Islet of Langerhans (tissue), 1 donor: ENCODE data around the gene SRSF6.
A peak's percentile ranks its signal among the peaks of the same experiment; 100 is the strongest.
"Not testable (repeated sequence)": the region's sequence is repeated elsewhere in the genome, so short reads cannot be mapped to it uniquely, and the experiment has no call there.

Source experiments
- FAIRE-seq: peaks from one replicate; lab custom pipeline; 2011; peaks lifted over from hg19 to GRCh38; lab: Jason Lieb, UNC

Gene SRSF6

DNA sequence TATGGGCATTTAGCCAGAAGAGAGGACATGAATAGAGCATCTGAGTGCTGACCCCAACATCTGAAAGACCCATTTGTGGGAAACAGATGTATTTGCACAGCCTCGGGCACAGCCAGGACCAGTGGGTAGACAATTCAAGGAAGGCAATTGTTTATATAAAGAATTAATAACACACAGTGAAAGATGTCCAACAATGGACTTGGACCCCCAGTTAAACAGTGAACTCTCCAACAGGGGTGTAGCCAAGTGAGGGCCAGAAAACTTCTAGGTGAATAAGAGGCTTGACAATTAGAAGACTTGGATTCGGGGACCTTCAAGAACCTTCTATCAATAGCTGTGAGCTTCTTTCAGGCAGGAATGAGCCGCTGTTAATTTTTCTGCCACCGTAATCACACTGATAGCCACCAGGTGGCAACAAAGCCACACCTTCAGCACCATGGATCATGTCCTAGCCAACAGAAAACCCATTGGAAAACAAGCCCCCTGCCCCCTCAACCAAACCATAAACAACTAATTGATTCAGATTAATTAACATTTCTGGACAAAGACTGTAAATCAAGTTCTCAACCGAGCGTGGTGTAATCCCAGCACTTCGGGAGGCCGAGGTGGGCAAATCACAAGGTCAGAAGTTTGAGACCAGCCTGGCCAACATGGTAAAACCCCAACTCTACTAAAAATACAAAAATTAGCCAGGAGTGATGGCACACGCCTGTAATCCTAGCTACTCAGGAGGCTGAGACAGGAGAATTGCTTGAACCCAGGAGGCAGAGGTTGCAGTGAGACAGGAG, 8.8 kb upstream of the SRSF6 start:
- FAIRE-seq, result peak; percentile 85

DNA sequence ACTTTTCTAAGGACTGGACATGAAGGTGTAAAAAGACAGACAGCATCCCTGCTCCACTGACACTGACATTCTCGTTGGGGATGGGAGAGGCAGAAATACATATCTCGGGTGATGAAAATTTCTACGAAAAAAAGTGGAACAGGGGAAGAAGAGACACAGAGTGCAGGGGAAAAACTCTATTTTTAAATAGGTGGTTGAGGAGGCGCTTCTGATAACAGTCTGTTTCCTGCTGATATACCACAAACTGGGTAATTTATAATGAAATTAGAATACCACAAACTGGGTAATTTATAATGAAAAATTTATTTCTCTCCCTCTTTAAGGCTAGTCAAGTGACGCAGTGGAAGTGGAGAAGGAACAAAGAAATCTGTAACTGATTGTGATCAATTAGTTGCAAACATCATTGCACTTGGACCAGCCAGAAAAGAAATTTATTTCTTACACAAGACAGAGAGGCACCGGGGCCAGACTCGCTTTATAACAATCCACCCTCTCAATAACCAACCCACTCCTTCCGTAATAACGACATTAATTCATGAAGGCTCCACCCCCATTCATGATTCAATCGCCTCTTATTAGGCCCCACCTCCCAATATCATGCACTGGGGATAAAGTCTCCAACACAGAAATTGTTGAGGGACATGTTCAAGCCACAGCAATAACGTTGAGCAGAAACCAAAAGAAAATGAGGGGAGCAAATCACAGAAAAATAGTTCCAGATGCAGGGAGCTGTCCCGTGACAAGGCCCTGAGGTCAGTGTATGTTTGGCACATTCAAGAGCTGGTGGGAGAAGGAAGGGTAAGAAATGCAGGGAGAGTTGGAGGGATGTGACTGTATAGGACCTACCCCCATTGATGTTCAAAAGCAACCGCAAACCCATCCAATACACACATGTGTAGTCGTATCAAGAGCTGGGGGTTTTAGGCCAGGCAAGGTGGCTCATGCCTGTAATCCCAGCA, 6.6 kb upstream of the SRSF6 start:
- no peak for FAIRE-seq

DNA sequence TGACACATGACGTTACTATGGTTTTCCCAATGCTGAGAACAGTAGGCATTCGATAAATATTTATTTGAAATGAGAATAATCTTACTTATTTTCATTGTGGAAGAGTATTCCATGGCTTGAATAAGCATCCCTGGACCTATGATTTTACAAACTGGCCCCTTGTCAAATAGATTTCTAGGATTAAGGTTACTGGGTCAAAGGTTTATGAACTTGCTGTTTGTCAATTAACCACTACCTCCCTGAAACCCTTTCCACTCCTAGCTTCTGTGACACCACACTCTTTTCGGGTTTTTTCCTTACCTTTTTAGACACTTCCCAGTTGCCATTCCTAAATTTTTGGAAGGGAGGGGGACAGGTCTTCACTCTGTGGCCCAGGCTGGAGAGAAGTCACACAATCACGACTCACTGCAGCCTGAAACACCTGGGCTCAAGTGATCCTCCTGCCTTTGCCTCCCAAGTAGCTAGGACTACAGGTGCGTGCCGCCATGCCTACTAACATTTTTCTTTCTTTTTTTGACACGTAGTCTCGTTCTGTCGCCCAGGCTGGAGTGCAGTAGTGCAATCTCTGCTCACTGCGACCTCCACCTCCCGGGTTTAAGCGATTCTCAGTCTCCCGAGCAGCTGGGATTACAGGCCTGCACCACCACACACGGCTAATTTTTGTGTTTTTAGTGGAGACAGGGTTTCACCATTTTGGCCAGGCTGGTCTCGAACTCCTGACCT, 5.1 kb upstream of the SRSF6 start:
- FAIRE-seq, result no peak

DNA sequence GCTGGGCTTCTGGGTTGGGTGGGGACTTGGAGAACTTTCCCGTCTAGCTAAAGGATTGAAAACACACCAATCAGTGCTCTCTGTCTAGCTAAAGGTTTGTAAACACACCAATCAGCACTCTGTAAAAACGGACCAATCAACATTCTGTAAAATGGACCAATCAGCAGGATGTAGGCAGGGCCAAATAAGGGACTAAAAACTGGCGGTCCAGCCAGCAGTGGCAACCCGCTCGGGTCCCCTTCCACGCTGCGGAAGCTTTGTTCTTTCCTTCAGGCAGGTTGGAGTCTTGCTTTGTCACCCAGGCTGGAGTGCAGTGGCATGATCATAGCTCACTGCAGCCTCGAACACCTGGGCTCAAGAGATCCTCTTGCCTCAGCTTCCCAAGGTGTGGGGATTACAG, 1.4 kb upstream of the SRSF6 start:
- FAIRE-seq, result not testable (repeated sequence)

DNA sequence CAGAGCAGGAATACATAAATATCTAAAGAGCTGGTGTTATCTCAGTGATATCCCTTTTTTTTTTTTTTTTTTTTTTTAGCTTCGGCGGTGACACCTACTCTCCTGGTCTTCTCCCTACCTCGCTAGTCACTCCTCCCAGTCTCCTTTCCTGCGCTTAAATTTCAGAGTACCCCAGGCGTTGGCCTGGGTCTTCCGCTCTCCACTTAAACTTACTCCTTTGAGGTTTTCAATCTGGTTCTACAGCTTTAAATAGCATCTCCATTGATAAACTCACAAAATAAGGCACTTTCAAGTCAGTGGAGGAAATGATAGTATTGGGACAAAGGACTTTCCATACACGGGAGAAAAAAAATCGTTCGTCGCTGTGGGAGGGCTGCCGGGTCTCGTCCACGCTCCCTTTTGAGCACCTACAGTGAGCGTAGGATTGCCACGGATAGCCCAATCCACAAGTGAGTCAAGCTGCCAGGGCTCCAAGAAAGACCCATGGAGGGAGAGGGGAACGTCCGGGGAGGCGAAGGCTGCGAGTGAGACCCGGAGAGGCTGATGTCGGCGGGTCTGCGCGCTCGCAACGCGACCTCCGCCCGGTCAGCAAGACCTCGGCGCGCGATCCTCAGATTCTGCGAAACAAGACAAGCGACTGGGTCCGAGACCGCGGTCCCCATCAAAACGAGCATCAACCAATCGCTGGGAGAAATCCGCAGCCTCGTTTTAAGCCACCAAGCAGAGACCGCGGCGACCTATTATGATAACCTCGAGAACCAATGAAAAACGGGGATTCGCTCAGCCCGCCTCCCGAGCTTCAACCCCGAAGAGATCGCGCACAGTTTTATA, 672 bp upstream of the SRSF6 start:
- FAIRE-seq, result peak; percentile 90

DNA sequence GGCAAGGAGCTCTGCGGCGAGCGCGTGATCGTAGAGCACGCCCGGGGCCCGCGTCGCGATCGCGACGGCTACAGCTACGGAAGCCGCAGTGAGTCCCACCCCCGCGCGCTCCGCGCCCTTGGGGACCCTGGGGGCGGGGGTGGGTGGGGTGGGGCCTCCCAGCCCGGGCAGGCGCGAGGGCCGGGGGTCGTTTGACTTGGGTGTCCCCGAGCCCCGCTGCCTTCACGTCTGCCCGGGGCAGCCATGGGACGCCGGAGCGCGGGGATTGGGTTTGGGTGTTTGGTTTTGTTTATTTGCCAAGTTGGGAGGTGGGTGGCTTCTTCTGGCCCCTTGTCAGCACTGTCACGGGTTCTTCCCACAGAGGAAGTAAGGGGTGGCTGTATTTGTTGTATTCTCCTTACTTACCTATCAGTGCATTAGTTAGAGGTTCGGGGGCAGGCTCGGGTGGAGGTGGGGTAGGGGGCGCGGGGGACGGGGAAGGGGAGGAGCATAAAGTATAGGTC, 777 bp downstream of the SRSF6 start:
- no peak for FAIRE-seq

DNA sequence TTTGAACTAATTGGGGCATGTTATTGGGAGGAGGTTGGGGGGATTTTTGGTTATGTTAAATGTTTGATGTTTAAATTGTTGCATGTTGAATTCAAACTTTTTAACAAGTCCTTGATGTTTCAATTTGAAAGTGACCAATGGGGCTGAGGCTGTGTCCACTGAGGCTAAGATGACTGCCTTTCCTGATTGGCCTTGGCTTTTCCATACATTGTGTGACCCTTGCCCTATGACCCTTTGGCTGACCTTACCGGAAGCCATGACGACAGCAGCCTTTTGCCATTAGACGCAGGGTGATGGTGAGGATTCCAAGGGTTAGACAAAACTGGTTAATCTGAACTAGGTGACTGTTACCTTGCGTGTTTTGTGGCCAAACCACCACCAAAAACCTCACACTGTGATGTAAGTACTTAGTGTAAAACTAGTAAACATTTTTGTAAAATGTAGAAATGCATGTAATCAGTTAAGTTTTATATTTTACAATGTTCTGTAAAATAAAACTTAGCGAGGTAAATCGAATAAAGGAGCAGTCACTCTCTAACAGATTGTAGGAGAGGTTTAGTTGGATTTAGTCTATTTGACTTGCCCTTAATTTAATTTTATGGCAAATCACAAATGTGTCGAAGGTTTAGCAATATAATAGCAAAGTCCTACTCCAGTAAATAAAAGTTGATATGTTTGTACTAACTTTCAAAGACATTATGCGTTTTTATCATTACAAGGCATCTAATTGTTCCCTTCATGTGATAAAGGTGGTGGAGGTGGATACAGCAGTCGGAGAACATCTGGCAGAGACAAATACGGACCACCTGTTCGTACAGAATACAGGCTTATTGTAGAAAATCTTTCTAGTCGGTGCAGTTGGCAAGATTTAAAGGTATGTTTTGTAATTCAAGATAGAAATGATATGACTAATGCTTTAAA, 1.6 kb downstream of the SRSF6 start:
- FAIRE-seq, result no peak

DNA sequence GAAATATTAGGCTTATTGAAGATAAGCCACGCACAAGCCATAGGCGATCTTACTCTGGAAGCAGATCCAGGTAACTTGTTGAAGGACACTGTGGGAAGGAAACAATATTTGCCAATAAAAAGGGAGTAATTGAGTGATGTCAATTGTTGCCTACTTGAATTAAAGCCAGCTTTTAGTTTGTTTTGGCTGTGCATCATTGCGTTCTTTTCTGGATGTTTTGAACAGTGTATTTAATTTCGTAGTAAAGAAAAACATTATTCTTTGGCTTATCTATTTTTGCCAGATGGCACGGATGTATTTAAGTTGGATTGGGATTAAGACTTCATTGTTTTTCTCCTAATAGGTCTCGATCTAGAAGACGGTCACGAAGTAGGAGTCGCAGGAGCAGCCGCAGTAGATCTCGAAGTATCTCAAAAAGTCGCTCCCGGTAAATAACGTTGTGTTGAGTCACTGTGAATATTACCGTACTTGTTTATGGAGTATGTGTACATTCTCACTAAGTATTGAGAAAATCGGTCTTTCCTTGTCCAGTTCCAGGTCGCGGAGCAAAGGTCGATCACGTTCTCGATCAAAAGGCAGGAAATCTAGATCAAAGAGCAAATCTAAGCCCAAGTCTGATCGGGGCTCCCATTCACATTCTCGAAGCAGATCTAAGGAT, 2.6 kb downstream of the SRSF6 start:
- no peak for FAIRE-seq

DNA sequence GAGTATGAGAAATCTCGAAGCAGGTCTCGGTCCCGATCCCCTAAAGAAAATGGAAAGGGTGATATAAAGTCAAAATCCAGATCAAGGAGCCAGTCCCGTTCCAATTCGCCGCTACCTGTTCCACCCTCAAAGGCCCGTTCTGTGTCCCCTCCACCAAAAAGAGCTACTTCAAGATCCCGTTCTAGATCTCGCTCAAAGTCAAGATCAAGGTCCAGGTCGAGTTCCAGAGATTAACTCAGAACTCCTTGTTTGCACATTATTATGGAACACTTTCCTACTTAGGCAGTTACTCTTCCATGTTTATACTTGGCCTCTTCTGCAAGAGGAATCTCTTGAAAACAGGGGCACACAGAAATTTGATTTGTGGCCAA, 3.1 kb downstream of the SRSF6 start:
- FAIRE-seq, result no peak

DNA sequence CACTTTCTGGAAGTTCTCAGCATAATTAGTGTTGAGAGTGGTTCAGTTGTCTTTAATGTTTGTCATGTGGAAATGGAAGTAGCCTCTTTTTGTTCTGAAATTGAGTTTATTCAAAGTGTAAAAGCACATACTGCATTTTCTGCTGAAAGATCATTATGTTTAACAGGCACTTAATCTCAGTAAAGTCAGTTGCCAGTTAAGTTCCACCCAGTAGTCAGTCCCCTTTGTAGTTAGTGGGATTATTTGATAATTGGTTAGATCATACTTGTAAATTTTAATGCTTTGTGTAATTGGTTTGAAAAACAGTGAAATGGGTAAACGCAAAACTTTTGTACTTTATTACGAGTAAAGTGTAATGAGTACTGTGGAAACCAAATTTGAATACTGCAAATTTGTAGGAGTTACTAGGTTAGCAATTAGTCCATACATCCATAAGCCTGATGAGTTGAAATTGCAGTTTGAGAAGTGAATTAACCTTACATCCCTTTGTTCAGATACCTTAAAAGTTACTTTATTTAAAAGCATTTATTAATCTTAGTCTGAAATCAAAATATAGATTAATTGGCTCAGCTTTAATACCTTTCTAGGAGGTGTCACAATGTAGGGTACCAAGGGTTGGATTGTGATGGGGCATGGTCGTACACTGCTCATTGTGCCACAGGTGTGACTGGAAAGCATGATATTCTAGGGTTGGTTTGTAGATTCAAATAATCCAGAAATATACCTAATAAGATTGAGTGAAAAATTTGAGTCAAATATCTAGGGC, 4.4 kb downstream of the SRSF6 start:
- no peak for FAIRE-seq

DNA sequence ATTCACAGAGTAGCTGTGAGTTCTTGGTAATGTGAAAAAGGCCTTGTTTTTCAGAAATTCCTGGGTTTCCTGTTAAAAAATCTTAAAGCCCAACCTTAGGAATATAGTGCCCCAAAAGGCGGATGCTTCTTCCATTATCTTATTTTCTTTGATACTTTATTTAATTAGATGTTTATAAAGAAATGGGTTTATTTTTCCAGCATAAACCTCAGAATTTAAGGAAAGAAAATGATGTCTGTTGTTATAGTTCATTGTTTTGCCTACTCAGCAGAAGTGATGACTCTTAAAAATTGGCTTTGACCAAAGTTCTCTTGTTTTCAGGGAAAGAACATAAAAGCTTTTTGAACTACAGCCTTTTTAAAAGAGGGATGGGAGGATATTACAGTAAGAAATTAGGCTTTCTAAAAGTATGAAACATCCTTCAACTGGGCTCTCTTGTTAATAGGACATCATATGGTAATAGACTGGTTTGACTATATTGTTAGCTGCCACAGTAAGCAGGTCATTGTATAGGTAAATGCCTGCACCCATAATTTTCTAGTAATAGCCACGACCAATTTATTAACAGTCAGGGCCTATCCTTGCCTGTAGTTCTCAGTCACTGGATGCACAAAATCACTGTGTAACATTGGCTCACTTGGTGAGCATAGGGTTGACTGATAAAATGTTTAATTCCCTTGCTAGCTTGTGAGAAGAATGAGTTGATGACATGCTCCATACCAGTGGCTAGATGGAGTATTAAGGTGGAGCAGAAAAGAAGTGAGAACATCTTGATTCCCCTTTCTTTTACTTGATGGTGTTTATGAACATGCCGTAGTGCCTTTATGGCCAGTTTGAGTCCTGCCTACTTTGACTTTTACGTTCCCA, 5.2 kb downstream of the SRSF6 start:
- no peak for FAIRE-seq

DNA sequence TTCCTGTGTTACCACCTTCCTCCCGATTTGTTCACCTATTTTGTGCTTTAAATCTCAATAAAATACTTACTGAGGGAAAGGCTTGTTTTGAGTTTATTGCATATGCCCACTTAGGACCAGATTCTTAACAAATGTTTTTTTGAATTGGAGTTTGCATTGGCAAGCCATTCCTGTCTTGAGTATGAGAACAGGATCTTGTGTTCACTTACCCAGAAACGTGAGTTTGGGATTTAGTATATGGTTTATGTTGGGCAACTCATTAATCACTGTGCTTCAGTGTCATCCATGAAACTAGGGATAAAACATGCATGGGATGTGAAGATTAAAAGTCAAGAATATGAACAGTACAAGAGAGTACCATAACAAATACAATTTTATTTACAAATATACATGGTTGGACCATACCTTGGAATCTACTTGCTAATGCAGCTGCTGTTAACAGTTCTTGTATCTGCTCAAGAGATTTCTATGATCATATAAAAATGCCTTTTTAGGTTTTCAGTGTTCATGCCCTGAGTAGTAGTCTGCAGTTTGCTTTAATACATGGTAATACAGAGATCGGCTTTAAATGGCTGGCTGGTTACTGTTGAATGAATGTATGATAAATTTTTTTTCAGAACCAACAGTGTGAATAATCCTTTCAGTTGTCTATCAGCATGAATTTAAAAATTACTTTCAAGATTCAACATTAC, 6.0 kb downstream of the SRSF6 start:
- FAIRE-seq, result no peak

DNA sequence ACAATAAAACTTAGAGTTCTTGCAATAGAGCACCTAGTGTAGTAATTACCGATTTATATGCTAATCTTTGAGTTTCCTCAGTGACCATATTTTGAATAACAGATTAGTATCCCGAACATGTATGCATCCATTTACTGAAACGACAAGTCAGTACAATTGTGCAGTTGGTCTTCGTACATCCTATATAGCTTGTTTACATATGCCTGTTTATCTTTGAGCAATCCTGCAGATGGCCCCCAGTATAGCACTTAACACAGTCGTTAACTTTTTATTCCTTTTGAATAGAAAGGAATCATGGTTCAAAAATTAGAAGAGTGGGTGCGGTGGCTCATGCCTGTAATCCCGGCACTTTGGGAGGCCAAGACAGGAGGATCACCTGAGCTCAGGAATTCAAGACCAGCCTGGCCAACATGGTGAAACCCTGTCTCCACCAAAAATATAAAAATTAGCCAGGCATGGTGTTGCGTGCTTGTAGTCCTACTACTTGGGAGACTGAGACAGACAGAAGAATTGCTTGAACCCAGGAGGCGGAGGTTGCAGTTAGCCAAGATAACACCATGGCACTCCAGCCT, 6.6 kb downstream of the SRSF6 start:
- no peak for FAIRE-seq

DNA sequence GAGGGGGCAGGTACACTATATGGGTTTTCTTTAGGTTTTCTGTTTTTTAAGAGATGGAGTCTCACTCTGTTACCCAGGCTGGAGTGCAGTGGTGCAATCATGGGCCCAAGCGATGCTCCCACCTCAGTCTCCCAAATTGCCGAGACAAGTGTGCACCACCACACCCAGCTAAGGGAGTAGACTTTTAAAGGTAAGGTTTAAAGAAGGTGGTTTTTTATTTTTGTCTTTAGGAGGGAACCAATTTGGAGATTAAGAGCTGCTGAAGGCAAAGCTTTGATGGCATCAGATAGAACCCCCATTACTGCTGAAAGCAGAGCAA, 7.9 kb downstream of the SRSF6 start:
- no peak for FAIRE-seq

DNA sequence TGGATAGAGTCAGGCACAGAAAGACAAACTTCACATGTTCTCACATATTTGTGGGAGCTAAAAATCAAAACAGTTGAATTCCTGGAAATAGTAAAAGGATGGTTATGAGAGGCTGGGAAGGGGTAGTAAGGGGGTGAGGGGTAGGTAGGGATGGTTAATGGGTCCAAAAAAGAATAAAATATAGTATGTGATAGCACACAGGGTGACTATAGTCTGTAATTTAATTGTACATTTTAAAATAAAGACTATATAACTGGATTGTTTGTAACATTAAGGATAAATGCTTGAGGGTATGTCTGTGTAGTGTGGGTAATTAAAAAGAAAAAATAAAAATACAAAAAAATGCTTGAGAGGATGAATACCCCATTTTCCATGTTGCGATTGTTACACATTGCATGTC, 9.9 kb downstream of the SRSF6 start:
- FAIRE-seq, result no peak

DNA sequence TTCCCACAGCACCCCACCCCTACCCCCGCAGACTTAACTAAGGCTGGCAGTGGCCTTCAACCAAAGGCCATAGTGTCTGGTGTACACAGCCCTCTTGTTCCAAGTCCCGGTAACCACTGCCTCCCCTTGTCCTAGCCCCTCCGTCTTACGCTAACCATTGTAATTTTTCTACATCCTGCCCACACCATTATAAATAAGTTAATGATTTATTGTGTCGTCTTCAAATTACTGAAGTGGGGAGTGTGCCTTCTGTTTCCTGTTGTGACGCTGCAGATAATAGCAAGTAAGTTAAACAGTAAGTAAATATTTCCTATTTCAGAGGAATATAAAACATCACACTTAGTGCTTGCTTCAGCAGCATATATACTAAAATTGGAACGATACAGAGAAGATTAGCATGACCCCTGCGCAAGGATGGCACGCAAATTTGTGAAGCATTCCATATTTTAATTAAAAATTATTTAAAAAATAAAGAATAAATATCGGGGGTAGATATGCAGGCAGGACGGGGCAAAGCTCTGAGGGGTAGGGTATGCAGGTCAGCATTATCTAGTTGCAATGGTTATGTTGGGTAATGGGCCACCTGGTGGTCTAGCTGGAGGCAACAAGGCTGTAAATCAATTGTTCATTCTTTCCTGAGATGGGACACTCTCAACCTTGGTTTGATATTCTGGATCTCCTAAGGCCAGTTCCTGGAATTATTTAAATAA, 15.1 kb downstream of the SRSF6 start:
- FAIRE-seq, result no peak

DNA sequence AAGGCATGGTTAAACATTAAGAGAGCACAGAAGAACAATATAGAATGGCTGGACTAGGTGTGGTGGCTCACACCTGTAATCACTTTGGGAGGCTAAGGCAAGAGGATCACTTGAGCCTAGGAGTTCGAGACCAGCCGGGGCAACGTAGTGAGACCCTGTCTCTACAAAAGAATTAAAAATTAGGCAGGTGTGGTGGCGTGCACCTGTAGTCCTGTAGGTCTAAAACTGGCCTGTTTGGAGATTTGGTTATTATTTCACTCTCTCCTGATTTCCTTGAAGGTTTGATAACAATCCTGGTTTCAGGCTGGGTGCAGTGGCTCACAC, 15.6 kb downstream of the SRSF6 start:
- FAIRE-seq, result no peak
